Testis (tissue), 2 donors: ENCODE measurements around the gene MYOZ3.

ENCODE experiments used
- POLR2A ChIP-seq: fragments of 450-650 bp; IDR thresholded peaks from one replicate; pipeline ENCODE4 v1.6.1; 2017; ENCODE audit warnings: antibody characterized with exemption, mild to moderate bottlenecking, moderate library complexity
- TF ChIP-seq, protein P1 (sequence below), 3 experiments: fragments of 450-650 bp in 2 of 3; fragments of 200-600 bp in 1 of 3; sonication (generic) in 1 of 3; IDR thresholded peaks; one replicate each; pipeline ENCODE4 v1.5.1; 2016 to 2019; ENCODE audit warnings: antibody characterized with exemption in 3 of 3, mild to moderate bottlenecking in 2 of 3, moderate library complexity in 1 of 3

DNA sequence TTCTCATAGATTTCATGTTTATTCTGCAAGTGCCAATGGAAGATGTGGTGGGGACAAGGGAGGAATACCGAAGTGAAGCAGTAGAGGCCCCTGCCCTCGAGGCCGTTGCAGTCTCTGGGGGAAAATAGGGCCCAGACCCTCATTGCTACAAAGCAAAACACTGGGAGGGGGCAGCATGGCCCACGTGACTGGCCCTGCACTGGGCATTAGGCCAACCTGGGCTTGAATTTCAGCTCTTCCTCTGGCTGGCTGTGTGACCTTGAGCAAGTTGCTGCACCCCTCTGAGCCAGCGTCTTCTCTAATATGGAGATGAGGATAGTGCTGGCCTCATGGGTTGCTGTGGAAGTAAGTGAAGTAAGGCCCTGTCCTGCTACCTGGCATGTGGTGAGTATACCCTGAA, 21.3 kb upstream of the MYOZ3 start:
- TF ChIP-seq, protein P1, sequence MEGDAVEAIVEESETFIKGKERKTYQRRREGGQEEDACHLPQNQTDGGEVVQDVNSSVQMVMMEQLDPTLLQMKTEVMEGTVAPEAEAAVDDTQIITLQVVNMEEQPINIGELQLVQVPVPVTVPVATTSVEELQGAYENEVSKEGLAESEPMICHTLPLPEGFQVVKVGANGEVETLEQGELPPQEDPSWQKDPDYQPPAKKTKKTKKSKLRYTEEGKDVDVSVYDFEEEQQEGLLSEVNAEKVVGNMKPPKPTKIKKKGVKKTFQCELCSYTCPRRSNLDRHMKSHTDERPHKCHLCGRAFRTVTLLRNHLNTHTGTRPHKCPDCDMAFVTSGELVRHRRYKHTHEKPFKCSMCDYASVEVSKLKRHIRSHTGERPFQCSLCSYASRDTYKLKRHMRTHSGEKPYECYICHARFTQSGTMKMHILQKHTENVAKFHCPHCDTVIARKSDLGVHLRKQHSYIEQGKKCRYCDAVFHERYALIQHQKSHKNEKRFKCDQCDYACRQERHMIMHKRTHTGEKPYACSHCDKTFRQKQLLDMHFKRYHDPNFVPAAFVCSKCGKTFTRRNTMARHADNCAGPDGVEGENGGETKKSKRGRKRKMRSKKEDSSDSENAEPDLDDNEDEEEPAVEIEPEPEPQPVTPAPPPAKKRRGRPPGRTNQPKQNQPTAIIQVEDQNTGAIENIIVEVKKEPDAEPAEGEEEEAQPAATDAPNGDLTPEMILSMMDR (IDR thresholded peaks at IDR 0.05): no peak
- no peak for TF ChIP-seq POLR2A
